ENCODE measurements around the gene IPO4. TPM values are rescaled to one million over a fixed set of nuclear protein-coding genes. Genes with fewer than 3 reads are reported as not detected.

Gene IPO4
- total RNA-seq, 1 experiment from 2014 or later, result 116 TPM

GRCh38 chr14:24149302-24149969, 39.2 kb downstream of the IPO4 start:
- H2BK12ac ChIP-seq (ENCODE audit: insufficient read length, low read depth, low read length), result no peak overlapping the region
- no peak for TF ChIP-seq CTCF (conservative IDR thresholded peaks at IDR 0.05)
- no peak for DNase-seq
- WGBS (ENCODE audit: extremely low coverage, insufficient read length, low lambda C conversion rate), result no CpG with 5 or more reads among the region's 3 CpGs
- peaks cover 4% of the 10 kb centered on the region for H3K79me1 ChIP-seq (ENCODE audit: insufficient read depth, low read depth, low read length, poor library complexity, severe bottlenecking)
- H4K20me1 ChIP-seq (ENCODE audit: control insufficient read depth, insufficient read depth, insufficient read length), result no peaks in the 10 kb centered on the region
- H3K4me1 ChIP-seq (ENCODE audit: insufficient read depth, low read length), result no peaks in the 10 kb centered on the region
- Mint-ChIP-seq H3K27me3 (ENCODE audit: low read depth) (no peaks in the 10 kb centered on the region), H3K27ac (no peak overlapping the region), H3K4me3 (peak overlapping the region in 1 of 2 experiments; percentile 99; a peak in 4 of 5 replicates), H3K9me3 (no peaks in the 10 kb centered on the region), H3K4me1 (peaks cover 21 to 24% of the 10 kb centered on the region in 2 experiments), H3K36me3 (ENCODE audit: insufficient read depth in 1 of 3, low read depth in 3 of 3) (peaks cover 21 to 58% (median 56%) of the 10 kb centered on the region in 3 experiments)
- no peak overlapping the region for H3K18ac ChIP-seq (ENCODE audit: insufficient read length, low read depth, low read length)
- no peak overlapping the region for H3K56ac ChIP-seq (ENCODE audit: insufficient read length, low read depth, low read length)
- H4K91ac ChIP-seq (ENCODE audit: insufficient read length, low read depth, low read length), result no peak overlapping the region
- H3K79me2 ChIP-seq (ENCODE audit: insufficient read depth, low read length), result peaks cover 8% of the 10 kb centered on the region; the same call in 1 of the 2 replicates
- H2AFZ ChIP-seq (ENCODE audit: low read length), result no peak overlapping the region
- no peaks in the 10 kb centered on the region for H3K9me3 ChIP-seq (ENCODE audit: control insufficient read depth, low read depth, low read length)
- no peak overlapping the region for H3K9ac ChIP-seq (ENCODE audit: extremely low read depth, insufficient read length, low read length)
- H4K5ac ChIP-seq (ENCODE audit: insufficient read length, low read depth, low read length), result no peak overlapping the region
- H3K27ac ChIP-seq (ENCODE audit: insufficient read length, low read depth, low read length), result no peak overlapping the region
- no peaks in the 10 kb centered on the region for H3K27me3 ChIP-seq (ENCODE audit: insufficient read depth, low read length)
- H2BK120ac ChIP-seq (ENCODE audit: low read depth, low read length, poor library complexity, severe bottlenecking), result no peak overlapping the region
- no peak overlapping the region for H2BK20ac ChIP-seq (ENCODE audit: low read depth, low read length, poor library complexity, severe bottlenecking)
- no peak overlapping the region for H3K14ac ChIP-seq (ENCODE audit: insufficient read depth, low read length)
- peaks cover 19% of the 10 kb centered on the region for H3K23me2 ChIP-seq (ENCODE audit: insufficient read length, low read depth, low read length, poor library complexity, severe bottlenecking)
- no peak overlapping the region for H3K4me2 ChIP-seq (ENCODE audit: insufficient read depth, insufficient read length, low read length)
- H3T11ph ChIP-seq (ENCODE audit: low read length), result no peak overlapping the region
- H2AK5ac ChIP-seq (ENCODE audit: insufficient read length, low read length), result no peak overlapping the region
- H2BK15ac ChIP-seq (ENCODE audit: low read depth, low read length), result no peak overlapping the region
- H3K23ac ChIP-seq (ENCODE audit: insufficient read length, low read depth, low read length), result no peak overlapping the region
- no peak overlapping the region for H4K8ac ChIP-seq (replicated peaks; ENCODE audit: insufficient read length, low read depth, low read length)
- H3K4ac ChIP-seq (ENCODE audit: low read depth, low read length), result no peak overlapping the region
- no peak overlapping the region for H2BK5ac ChIP-seq (ENCODE audit: insufficient read length, low read length)
